ENCODE measurements around the gene FHDC1.

DNA sequence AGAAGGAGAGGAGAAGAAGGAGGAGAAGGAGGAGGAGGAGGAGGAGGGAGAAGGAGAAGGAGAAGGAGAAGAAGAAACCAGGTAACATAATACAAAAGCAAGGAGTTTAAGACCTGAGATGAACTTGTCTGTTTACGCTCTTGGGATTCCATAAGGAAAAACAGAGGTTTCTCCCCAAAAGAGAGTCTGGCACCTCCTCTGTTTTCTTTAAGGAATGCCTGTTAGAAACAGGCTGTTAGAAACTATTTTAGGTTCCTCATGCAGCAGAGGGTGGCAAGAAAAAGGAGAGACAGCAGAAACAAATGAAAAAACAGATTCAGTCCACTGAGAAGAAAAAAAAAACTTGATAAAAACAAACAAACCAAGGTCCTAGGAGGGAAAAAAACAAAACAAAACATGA is 10.3 kb upstream of the FHDC1 start:
- TF ChIP-seq, protein P1, sequence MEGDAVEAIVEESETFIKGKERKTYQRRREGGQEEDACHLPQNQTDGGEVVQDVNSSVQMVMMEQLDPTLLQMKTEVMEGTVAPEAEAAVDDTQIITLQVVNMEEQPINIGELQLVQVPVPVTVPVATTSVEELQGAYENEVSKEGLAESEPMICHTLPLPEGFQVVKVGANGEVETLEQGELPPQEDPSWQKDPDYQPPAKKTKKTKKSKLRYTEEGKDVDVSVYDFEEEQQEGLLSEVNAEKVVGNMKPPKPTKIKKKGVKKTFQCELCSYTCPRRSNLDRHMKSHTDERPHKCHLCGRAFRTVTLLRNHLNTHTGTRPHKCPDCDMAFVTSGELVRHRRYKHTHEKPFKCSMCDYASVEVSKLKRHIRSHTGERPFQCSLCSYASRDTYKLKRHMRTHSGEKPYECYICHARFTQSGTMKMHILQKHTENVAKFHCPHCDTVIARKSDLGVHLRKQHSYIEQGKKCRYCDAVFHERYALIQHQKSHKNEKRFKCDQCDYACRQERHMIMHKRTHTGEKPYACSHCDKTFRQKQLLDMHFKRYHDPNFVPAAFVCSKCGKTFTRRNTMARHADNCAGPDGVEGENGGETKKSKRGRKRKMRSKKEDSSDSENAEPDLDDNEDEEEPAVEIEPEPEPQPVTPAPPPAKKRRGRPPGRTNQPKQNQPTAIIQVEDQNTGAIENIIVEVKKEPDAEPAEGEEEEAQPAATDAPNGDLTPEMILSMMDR (IDR thresholded peaks at IDR 0.05; ENCODE audit: low read length): no peak
- no peak for TF ChIP-seq EZH2 (IDR thresholded peaks at IDR 0.05; ENCODE audit: borderline replicate concordance, low read length)

Measured in OCI-LY1 (cell line).